HG02885 (cell line): ENCODE results near the gene TTC23L.
"Not testable (repeated sequence)": the region's sequence is repeated elsewhere in the genome, so short reads cannot be mapped to it uniquely, and the experiment has no call there.

ENCODE experiments used
- ATAC-seq: cut with Tn5 transposase; IDR thresholded peaks from one replicate; pipeline ENCODE4 v1.9.1; 2021; ENCODE audit warnings: mild to moderate bottlenecking; ENCODE audit not compliant: unreplicated experiment, poor library complexity

The TTC23L gene

DNA sequence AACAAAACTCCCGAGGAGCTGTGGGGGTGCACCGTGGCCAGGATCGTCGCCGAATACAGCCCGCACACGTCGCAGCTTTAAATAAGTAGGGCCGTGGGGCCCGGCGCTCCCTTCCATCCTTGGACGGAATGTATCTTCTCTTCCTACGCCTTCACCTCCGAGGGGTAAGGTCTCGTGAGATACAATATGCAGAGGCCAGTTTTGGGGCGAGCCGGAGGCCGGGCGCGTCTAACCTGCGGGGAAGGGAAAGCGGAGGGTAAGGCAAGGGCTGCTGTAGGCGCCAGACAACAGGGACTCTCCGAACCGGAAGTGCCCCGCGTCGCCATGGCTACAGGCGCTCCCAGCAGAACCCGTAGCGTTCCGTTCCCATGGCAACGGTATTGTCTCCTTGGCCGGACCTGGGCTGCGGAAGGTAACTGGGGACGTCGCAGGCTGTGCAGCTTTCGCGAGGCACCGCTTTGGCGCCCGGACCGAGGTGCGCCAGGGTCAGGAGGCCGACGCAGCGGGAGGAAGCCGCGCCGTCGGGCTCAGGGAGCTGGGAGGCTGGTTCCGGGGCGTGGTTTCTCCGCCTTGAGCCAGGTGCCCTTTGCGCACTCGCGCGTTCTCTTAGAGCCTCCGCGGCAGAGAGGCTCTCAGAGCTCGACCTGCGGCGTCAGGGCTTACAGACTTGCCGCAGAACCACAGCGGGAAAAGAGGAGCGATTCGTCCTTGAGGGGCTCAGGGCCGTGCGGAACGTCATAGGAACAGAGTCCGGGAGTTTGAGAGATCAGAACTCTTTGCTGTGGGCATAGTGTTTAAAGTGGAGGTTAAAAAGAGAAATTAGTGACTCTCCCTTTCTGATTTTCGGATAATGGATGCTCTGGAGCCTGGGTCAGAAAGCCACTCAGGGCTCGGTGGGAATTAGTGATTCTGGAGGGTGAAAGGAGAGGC is at the start of gene TTC23L:
Gene TTC23L (plus strand): TSS at position 380 of the 930 bp plus-strand sequence. CDS start 1,508 bp downstream, outside the sequence.
- peak; percentile 98 for ATAC-seq

- no peak for ATAC-seq
Measured at GRCh38 chr5:34789639-34790038, 49.3 kb upstream of the TTC23L start.

DNA sequence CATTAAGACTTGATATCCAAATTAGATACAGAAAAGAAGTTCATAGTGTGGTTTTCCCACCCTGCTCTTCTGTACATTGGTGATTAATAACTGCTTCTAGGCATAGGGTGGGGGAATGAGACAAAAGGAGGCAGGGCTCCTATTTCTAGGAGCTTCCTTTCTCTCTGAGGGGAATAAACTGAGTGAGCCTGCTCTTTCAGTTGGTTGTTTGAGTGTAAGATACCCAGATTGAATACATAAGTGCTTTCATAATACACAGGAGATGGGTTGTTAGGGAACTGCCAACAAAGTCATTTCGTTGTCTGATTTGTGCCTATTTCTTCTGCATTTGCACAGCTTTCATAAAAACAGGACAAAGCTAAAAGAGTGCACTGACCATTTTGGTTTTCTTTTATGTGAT is 48.9 kb upstream of the TTC23L start:
- no peak for ATAC-seq

DNA sequence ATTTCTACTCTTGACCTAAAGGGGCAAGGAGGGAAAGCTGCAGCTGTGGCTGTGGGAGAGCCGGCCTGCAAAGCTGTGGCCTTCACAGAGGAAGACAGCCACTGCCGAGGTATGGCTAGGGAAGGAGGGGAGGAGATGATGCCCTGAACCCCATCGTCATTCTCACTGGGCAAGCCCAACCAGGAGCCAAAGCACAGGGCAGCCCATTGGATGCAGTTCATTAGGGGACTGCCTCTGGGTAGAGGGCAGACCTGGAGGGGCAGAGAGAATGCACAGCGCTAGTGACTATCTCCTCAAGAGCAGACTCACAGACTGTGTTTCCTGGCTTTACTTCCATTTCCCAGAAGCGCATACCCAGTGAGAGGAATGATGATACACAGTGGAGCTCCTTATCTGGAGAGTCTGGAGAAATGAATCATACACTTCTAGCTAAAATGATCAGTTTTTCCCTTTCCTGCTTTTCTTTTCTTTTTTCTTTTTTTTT is 47.2 kb upstream of the TTC23L start:
- ATAC-seq = no peak

DNA sequence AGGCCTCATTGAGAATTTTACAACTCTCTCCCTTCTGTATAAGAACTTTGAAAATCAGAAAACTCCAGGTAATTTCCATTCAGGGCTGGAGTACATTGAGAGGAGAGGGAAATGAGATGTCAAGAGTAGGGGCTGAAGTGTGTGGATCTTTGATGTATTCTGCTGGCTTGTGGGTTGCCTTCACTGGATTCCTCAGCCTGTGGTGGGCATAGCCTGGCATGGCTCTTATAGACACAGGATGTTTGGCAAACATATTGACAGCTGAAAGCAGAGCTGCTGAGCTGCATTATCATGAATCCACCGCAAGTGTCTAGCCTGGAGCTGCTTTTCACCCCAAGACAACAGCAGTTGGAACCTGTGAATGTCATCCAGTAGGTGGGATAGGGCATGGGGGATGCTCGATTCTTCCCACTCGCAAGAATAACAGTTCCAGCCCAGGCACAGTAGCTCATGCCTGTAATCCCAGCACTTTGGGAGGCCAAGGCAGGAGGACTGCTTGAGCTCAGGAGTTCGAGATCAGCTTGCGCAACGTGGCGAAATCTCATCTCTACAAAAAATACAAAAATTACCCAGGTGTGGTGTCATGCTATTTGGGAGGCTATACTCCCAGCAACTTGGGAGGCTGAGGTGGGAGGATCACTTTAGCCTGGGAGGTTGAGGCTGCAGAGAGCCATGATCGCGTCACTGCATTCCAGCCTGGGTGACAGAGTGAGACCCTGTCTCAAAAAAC is 36.0 kb upstream of the TTC23L start:
- ATAC-seq = no peak

DNA sequence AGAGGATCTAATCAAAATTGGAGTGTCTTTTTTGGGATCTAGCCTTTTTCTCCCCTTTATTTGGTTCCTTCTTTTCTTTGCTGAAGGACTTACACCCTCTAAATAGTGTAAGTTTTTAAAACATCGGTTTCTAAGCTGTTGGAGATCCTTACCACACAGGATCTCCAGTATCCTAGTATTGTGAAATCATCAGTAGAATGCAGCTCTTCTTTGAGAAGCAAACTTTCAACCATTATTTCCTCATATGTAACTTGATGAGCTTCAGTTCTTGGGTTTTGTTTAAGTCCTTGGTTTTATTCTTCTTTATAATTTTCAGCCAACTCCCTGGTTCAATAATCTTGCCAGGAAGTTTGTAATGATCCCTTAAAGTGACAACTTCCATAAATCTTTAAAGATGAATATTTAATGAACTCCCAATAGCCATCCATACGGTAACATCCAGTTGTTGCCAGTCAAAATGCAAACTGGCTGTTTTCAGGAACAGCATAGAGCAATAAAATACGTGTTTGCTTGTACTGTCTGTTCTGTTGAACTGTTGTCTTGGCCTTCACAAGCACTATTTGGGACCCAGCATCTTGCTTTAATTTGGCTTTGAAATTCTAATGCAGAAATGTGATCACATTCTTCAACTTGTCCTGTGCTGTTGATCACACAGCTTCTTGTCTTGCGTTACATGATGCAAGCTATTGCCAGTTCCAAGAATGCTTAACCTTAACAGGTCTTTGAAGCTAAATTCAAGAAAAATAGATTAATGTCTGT is 34.8 kb upstream of the TTC23L start:
- no peak for ATAC-seq

GRCh38 chr5:34804913-34805312 is 34.1 kb upstream of the TTC23L start:
- ATAC-seq = no peak

- ATAC-seq = no peak
Measured at GRCh38 chr5:34806532-34806931, 32.4 kb upstream of the TTC23L start.

- ATAC-seq = no peak
Measured at GRCh38 chr5:34811706-34812105, 27.3 kb upstream of the TTC23L start.

- ATAC-seq = no peak
Measured at GRCh38 chr5:34813509-34813908, 25.5 kb upstream of the TTC23L start.

- no peak for ATAC-seq
Measured at GRCh38 chr5:34817558-34818351, 21.2 kb upstream of the TTC23L start.

- ATAC-seq = no peak
Measured at GRCh38 chr5:34818717-34819116, 20.2 kb upstream of the TTC23L start.

DNA sequence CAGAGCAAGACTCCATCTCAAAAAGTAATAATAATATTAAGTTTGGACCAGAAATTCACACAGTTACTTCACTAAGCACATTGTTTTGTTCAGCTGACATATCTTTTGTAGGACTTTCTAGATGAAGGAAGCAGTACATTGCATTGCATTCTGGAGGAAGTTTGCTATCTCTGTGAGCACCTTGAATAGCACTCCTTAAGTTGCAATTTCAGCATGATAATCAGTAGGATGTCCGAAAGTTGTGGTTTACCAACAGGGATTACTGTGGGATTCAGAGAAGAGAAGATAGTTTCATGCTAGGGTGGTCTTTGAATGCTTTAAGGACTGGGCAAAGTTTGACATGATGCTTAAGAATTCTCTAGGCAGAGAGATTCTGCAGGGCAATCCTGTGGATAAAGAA is 18.4 kb upstream of the TTC23L start:
- no peak for ATAC-seq

DNA sequence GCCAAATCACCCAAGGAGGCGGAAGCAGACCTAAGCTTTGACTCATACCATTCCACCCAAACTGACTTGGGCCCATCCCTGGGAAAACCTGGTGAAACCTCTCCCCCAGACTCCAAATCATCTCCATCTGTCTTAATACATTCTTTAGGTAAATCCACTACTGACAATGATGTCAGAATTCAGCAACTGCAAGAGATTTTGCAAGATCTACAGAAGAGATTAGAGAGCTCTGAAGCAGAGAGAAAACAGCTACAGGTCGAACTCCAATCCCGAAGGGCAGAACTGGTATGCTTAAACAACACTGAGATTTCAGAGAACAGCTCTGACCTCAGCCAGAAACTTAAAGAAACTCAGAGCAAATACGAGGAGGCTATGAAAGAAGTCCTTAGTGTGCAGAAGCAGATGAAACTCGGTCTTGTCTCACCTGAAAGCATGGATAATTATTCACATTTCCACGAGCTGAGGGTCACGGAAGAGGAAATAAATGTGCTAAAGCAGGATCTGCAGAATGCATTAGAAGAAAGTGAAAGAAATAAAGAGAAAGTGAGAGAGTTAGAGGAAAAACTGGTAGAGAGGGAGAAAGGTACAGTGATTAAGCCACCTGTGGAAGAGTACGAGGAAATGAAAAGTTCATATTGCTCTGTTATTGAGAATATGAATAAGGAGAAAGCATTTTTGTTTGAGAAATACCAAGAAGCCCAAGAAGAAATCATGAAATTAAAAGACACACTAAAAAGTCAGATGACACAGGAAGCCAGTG is 15.8 kb upstream of the TTC23L start:
- ATAC-seq = no peak

DNA sequence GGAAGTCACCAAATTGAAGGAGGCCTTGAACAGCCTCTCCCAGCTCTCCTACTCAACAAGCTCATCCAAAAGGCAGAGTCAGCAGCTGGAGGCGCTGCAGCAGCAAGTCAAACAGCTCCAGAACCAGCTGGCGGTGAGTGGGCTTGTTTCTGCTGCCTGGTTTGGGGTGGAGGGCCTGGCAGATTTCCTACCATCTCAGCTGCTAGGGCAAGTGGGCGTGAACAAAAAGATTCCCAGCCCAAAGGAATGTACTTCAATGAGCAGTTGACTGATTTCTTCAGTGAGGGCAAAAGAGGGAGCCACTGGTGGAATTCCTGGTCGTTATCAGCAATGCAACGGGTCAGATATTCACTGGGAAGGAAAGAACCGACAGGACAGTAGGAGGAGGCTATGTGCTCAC is 12.6 kb upstream of the TTC23L start:
- ATAC-seq = no peak

GRCh38 chr5:34827588-34828506 is 11.1 kb upstream of the TTC23L start:
- no peak for ATAC-seq

DNA sequence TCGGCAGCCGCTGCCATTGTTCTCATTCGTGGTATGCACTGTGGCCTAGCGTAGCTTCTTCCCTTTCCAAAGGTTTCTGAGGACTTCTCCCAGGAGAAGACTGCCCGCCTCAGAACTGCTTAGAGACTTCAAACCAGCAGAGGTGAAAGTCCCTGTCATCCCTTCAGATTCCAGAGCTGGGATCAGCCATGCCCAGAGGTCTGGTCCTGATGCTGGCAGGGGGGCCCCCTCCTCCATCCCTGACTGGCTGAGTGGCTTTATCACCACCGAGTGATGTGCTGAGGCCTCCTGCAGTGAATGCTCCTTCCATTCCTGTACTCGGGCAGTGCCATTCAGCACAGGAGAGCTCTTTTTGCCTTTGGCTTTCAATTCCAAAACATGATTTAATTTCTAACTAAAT is 8.1 kb upstream of the TTC23L start:
- not testable (repeated sequence) for ATAC-seq

DNA sequence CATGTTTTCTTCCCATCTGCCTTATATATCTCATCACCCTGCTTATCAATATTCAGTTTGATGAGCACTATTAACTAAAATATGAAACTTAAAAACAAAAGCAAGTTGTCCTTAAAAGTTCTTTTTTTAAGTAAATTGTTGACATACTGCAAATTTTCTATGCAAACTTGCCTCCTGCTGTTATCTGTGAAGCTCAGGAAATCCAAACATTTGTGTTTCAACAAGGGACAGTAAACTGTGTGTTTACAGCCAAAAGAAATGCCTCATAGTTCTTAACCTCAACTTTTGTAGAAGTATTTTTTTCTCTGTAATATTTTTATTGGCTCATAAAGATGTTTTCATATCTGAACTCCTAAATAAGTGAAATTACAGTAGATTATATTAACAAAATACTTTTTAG is 7.7 kb upstream of the TTC23L start:
- ATAC-seq = no peak
